Measurements from ENCODE around the gene SLC1A7. TPM values are rescaled to one million over a fixed set of nuclear protein-coding genes. Genes with fewer than 3 reads are reported as not detected.

SLC1A7 gene
- total and polyA plus RNA-seq, 7 donors = 0.04 to 6.2 (median 0.36) TPM

- DNase-seq (no peak), ATAC-seq (peak; percentile 15 to 76 (median 58))
- H3K4me3 ChIP-seq = no peak overlapping the region
- no peaks in the 10 kb centered on the region for H3K27me3 ChIP-seq (ENCODE audit: insufficient read depth in 3 of 3, low read length in 2 of 3)
- 58 to 74% (median 69%) methylated on average over 26 of the region's 26 CpGs for WGBS, 3 donors
- no peaks in the 10 kb centered on the region for H3K9me3 ChIP-seq
- no peak for TF ChIP-seq CTCF (IDR thresholded peaks at IDR 0.05)
- no peaks in the 10 kb centered on the region for H3K36me3 ChIP-seq (ENCODE audit: insufficient read depth in 1 of 2, low read depth in 1 of 2)
- intact Hi-C loops (cut with DNase I) = no loop called here
- H3K27ac ChIP-seq = no peak overlapping the region
- H3K4me1 ChIP-seq = no peaks in the 10 kb centered on the region
Measured at GRCh38 chr1:53091841-53092645, 50.4 kb downstream of the SLC1A7 start.

- H3K27me3 ChIP-seq (ENCODE audit: insufficient read depth in 3 of 3, low read length in 2 of 3) = no peaks in the 10 kb centered on the region
- 84 to 86% (median 85%) methylated on average over 36 to 37 of the region's 37 CpGs for WGBS, 3 donors
- ATAC-seq (peak in 3 of 4 donors; percentile 20 to 42 (median 20)), DNase-seq (peak; percentile 59 to 76)
- intact Hi-C loops (cut with DNase I) = no loop called here
- no peaks in the 10 kb centered on the region for H3K36me3 ChIP-seq (ENCODE audit: insufficient read depth in 1 of 2, low read depth in 1 of 2)
- no peak overlapping the region for H3K27ac ChIP-seq
- H3K4me3 ChIP-seq = peak overlapping the region; percentile 18
- no peak for TF ChIP-seq CTCF (IDR thresholded peaks at IDR 0.05)
- no peaks in the 10 kb centered on the region for H3K4me1 ChIP-seq
- no peaks in the 10 kb centered on the region for H3K9me3 ChIP-seq
Measured at GRCh38 chr1:53090227-53091147, 52.0 kb downstream of the SLC1A7 start.

- H3K9me3 ChIP-seq = no peaks in the 10 kb centered on the region
- DNase-seq (no peak), ATAC-seq (peak in 1 of 4 donors; percentile 21)
- WGBS, 3 donors = 83 to 87% (median 86%) methylated on average over 10 to 11 of the region's 11 CpGs
- intact Hi-C loops (cut with DNase I) = no loop called here
- no peaks in the 10 kb centered on the region for H3K4me1 ChIP-seq
- H3K36me3 ChIP-seq (ENCODE audit: insufficient read depth in 1 of 2, low read depth in 1 of 2) = no peaks in the 10 kb centered on the region
- peak overlapping the region; percentile 18 for H3K4me3 ChIP-seq
- no peak overlapping the region for H3K27ac ChIP-seq
- no peaks in the 10 kb centered on the region for H3K27me3 ChIP-seq (ENCODE audit: insufficient read depth in 3 of 3, low read length in 2 of 3)
- no peak for TF ChIP-seq CTCF (IDR thresholded peaks at IDR 0.05)
Measured at GRCh38 chr1:53089478-53090226, 52.8 kb downstream of the SLC1A7 start.

- no peak overlapping the region for H3K27ac ChIP-seq
- no peaks in the 10 kb centered on the region for H3K4me1 ChIP-seq
- H3K4me3 ChIP-seq = no peak overlapping the region
- H3K36me3 ChIP-seq (ENCODE audit: insufficient read depth in 1 of 2, low read depth in 1 of 2) = no peaks in the 10 kb centered on the region
- intact Hi-C loops (cut with DNase I) = no loop called here
- DNase-seq = no peak
- H3K9me3 ChIP-seq = no peaks in the 10 kb centered on the region
- ATAC-seq = no peak
- WGBS, 3 donors = 54 to 69% (median 58%) methylated on average over 19 of the region's 19 CpGs
- TF ChIP-seq CTCF (IDR thresholded peaks at IDR 0.05) = no peak
- H3K27me3 ChIP-seq (ENCODE audit: insufficient read depth in 3 of 3, low read length in 2 of 3) = no peaks in the 10 kb centered on the region
Measured at GRCh38 chr1:53088616-53089300, 53.7 kb downstream of the SLC1A7 start.

All from psoas muscle (tissue), 8 donors.